Stimulated activated CD8-positive, alpha-beta memory T cell treated with anti-CD3 and anti-CD28 coated beads, Interleukin-2, amount 100 ng/mL, for 1 hour (primary cell): ENCODE results near the gene GEMIN4.
"Not testable (repeated sequence)": the region's sequence is repeated elsewhere in the genome, so short reads cannot be mapped to it uniquely, and the experiment has no call there.

Experiments used
- DNase-seq, 2 donors: peaks; one replicate each; pipeline ENCODE4 v3.0.0-alpha.2; 2020; ENCODE audit warnings: low read depth in 2 of 2

Gene GEMIN4

GRCh38 chr17:752002-752619 lies at the start of gene GEMIN4:
TSS of gene GEMIN4 (minus strand) at chr17:752264. CDS start at chr17:752142, 122 bp downstream.
- DNase-seq: peak; percentile 95 to 96

GRCh38 chr17:801660-802059 lies 49.6 kb upstream of the GEMIN4 start:
- DNase-seq: no peak

GRCh38 chr17:800446-801242 lies 48.6 kb upstream of the GEMIN4 start:
- no peak for DNase-seq

DNA sequence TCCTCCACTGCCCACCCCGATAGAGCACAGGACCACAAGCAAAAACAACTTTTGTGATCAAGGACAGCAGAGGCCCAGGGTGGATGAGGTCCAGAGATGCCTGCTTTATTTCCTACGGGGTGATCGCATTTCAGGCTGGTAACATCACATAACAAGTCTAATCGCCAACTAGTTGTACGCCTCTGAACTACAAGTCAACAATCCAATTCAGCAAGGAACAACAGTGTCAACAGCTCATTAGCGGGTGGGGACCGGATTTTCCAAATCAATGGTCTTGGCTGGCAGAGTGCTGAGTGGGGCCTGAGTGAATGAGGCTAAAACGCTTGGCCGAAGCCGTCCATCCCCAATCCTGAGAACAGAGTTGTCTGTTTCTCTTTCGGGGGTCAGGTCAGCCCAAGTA lies 47.2 kb upstream of the GEMIN4 start:
- no peak for DNase-seq

- no peak for DNase-seq
These were observed 46.2 kb upstream of the GEMIN4 start for GRCh38 chr17:798246-798645.

DNA sequence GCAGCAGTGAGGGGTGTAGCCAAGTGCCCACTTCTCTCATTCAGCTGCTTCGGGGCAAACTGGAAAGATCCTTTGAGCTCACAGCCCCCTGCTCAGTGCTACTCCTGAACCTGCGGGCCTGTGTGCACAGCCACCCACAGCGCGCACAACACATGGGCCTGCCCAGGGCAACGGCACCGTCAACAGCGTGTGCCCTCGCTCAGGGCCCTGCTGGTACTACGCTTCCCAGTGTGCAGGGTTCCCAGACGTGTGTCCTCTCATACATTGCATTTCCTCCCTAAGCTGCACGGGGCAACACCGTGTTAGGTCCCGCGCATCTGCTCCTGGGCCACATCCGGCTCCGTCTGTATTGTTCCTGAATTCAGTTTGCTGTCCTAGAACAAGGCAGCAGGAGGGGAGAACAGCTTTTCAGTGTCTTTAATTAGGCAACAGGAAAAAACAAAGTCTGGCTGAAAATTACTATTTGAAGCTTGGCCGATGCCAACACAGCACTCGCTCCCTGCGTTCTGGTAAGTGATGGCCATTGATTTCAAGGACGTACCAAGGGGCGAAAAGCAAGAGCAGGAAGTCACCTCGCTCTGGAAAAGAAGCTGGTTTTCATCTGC lies 45.3 kb upstream of the GEMIN4 start:
- no peak for DNase-seq

DNA sequence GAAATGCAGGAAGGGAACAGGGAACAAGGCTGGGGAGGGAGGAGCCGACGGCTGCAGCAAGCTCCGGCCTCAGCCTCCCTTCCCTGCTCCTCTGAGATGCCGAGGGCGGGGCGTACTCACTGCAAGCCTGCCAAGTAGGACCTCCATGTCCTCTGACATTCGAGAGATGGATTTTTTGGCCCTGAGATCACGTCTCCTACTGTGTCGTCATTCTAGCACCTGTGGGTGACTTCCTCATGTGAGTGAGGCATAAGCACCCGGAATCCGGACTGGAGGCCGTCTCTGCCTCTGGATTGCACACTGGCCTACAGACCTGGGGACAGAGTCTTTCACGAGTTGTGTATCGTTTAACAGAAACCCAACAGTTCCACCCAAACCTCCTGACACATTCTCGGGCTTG lies 44.5 kb upstream of the GEMIN4 start:
- DNase-seq: no peak

- no peak for DNase-seq
These were observed 43.7 kb upstream of the GEMIN4 start for GRCh38 chr17:795721-796120.

DNA sequence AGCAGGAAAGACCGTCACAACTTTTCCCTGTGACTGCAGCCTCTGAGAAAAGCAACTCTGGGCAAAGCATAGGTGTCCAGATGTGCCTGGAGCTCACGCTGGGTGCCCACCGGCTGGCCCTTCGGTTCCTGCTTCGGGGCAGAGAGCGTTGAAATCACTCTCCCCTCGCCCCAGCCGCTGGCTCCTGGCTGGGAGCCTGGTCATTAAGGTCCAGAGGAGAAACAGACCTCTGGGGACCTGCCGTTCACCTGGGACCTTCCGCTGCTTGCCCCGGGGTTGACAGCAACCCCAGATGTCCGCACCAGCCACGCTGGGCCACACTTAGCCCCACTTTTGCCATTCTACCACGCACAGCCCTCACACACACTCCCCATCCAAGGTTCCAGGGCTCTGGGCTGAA lies 43.2 kb upstream of the GEMIN4 start:
- DNase-seq: no peak

GRCh38 chr17:794876-795275 lies 42.8 kb upstream of the GEMIN4 start:
- peak in 1 of 2 donors; percentile 6 for DNase-seq

DNA sequence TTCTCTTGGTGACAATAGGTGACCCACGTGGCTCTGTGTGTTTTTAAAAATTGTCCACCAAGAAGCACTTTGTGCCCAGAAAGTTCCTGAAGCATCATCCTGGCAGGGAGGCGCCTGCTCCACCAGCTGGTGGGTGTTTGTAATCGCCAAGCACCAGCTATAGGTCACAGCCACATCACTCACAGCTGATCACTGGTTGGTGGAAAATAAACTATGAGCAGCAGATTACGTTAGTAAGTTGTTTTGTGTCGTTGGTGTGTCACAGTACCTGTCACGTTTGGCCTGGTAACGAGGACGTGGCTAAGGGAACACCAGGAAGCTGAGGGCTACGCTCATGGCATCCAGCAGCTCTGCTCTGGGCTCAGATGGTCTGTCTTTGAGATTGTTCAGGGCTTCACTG lies 40.2 kb upstream of the GEMIN4 start:
- DNase-seq: no peak

- no peak for DNase-seq
These were observed 39.8 kb upstream of the GEMIN4 start for GRCh38 chr17:791829-792228.

- not testable (repeated sequence) for DNase-seq
These were observed 38.8 kb upstream of the GEMIN4 start for GRCh38 chr17:790874-791247.

GRCh38 chr17:789931-790873 lies 38.1 kb upstream of the GEMIN4 start:
- not testable (repeated sequence) for DNase-seq

DNA sequence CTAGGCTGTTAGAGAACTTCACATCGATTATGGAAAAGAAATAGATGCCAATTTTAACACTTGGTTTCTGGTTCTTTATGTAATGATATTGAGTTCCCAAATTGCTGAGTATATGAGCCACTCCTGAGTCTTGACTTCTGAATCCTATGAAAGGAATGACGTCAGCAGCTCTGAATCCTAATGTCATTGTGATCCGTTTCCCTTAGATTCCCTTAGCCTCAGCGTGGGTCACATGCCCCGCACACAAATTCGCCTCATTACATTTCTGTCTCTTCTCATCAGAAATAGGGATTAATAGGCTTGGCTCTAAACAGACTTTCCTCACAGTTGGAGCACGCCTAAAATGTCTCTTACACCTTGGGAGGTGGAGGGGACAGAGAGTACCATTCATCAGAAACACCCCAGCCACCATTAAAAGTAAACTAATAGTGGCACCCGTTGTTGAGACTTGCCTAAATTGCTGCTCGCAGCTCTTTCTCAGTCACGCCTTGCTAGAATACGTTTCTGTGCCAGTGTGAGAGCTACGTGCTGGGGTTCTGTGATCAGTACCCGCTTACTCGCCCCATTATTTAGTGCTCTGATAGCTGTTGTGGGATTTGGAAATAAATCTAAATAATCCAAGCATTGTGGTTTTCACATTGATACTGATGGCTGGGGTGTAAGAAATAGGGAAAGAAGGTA lies 37.2 kb upstream of the GEMIN4 start:
- no peak for DNase-seq

DNA sequence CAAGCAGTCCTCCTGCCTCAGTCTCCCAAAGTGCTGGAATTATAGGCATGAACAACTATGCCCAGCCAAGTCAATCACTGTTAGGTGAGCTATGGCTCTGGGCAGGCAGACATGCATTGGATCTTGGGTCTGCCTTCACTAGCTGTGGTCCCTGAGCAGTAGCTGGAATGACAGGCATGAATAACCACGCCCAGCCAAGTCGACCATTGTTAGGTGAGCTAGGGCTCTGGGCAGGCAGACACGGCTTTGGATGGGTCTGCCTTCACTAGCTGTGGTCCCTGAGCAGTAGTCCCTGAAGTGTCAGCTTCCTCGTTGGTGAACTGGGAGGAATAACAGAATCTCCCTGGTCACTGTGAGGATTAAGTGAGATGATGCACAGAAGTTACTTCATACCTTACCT lies 36.5 kb upstream of the GEMIN4 start:
- no peak for DNase-seq

GRCh38 chr17:787641-788221 lies 35.7 kb upstream of the GEMIN4 start:
- DNase-seq: no peak

- DNase-seq: not testable (repeated sequence)
These were observed 33.8 kb upstream of the GEMIN4 start for GRCh38 chr17:785901-786300.

DNA sequence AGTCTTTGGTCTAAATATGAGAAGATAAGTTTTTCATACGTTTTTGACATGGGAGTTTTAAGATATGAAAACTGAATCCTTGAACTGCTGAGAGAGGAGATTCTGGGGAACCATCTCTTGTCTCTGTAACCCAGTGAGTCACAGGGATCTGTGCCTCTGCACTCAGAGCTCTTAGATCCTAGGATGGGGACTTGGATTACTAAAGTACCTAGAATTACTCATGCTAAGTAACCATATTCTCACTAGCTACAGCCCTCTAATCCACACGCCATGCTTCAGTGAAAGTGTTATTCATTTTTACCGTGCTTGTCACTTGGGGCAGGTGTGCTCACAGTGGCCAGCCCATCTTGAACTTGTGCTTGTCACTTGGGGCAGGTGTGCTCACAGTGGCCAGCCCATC lies 32.1 kb upstream of the GEMIN4 start:
- no peak for DNase-seq

DNA sequence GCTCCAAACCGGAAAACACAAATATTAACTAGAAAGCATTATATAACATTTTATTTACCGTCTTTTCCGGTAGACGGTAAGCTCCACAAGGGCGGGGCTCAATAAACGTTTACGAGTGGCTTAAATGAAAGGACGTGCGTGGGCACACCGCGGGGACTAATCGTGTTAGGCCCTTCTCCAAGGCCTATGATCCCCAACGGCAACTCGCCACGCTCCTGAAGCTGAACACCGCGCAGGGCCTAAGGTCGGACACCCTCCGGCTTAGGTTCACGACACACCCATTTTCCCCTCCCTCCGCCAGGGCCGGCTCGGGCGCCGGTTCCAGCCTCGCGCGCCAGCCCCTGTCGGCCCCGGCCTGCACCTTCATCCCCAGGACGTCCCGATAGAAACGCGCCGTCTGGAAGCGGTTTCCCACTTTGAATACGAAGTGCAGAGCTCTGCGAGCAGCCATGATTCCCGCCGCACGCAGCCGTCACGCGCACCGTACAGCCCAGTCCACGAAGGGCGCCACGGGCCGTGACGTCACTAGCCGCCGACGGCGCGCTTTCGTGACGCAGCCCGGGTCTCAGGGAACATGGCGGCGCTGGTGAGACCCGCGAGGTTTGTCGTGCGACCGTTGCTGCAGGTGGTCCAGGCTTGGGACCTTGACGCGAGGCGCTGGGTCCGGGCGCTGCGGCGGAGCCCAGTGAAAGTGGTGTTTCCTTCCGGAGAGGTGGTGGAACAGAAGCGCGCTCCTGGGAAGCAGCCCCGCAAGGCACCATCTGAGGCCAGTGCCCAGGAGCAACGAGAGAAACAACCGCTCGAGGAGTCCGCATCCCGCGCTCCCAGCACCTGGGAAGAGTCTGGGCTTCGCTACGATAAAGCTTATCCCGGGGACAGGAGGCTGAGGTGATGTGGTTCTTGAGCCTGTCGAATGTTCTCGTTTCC lies 30.0 kb upstream of the GEMIN4 start, which contains the start of the genes GLOD4 and MRM3:
TSS of gene GLOD4 (minus strand) at position 476 of the 927 bp plus-strand sequence. CDS start at position 451, 25 bp downstream.
TSS of gene MRM3 (plus strand) at position 549 of the 927 bp plus-strand sequence. CDS start at position 575, 26 bp downstream.
- DNase-seq: peak; percentile 88 to 94
